Right lobe of liver (tissue), 6 donors: ENCODE measurements around the gene ARSD. TPM values are rescaled to one million over a fixed set of nuclear protein-coding genes. Genes with fewer than 3 reads are reported as not detected.
"Not testable (repeated sequence)": the region's sequence is repeated elsewhere in the genome, so short reads cannot be mapped to it uniquely, and the experiment has no call there.

Experiments used
- ATAC-seq, 4 donors: fragments of 200-7000 bp; cut with Tn5 transposase; one replicate each; pipeline ENCODE4 v1.9.1; 2020; ENCODE audit warnings: mild to moderate bottlenecking in 4 of 4, moderate library complexity in 4 of 4
- DNase-seq, 3 donors: peaks; one replicate each; pipeline ENCODE4 v3.0.0-alpha.2; 2020
- H3K27ac ChIP-seq, 3 donors: fragments of 200-600 bp; one replicate each; pipeline ENCODE4 v1.8.0; 2022
- H3K27me3 ChIP-seq, 2 donors: fragments of 200-600 bp; one replicate each; pipeline ENCODE4 v1.8.0; 2022
- H3K36me3 ChIP-seq, 4 donors: fragments of 200-600 bp; sonication (generic) in 1 of 4; one replicate each; pipeline versions ENCODE4 v1.5.1 to v1.8.0; 2017 to 2022; ENCODE audit warnings: control low read depth in 1 of 4
- H3K4me1 ChIP-seq, 4 donors: fragments of 200-600 bp; sonication (generic) in 1 of 4; one replicate each; pipeline versions ENCODE4 v1.5.1 to v1.8.0; 2017 to 2022; ENCODE audit warnings: control low read depth in 1 of 4
- H3K4me3 ChIP-seq, 3 donors: fragments of 200-600 bp; one replicate each; pipeline ENCODE4 v1.8.0; 2022
- H3K9me3 ChIP-seq, 4 donors: fragments of 200-600 bp; sonication (generic) in 1 of 4; one replicate each; pipeline versions ENCODE4 v1.5.1 to v1.8.0; 2017 to 2022; ENCODE audit warnings: control low read depth in 1 of 4
- POLR2A ChIP-seq: fragments of 450-650 bp; IDR thresholded peaks from one replicate; pipeline ENCODE4 v1.6.1; 2017; ENCODE audit warnings: antibody characterized with exemption, mild to moderate bottlenecking
- WGBS: methylation state at CpG from one replicate; pipeline ENCODE4 v1.1.6; 2018; ENCODE audit warnings: low coverage, low lambda C conversion rate; ENCODE audit not compliant: insufficient coverage; ENCODE audit errors: missing lambda C conversion rate; 5-methylcytosine and 5-hydroxymethylcytosine counted together
- intact Hi-C, 2 donors: fragments of 100-400 bp; cut with DNase I; formaldehyde crosslinking; loops; one replicate each; pipeline versions ENCODE4 v1.11.2 to v1.14.1; 2022
- total RNA-seq, 6 experiments: library from RNA; depleted of rRNA in 2 of 6; stranded (reverse); fragments of >200 nt in 2 of 6; fragmentation: NEBNext Ultra II Directional in 3 of 6; extraction: Animal tissue kit (Norgen Biotek cat#: 25700) in 3 of 6; gene quantifications; one replicate each; pipeline versions ENCODE4 v1.1.0 to v1.2.4, GENCODE V29; 2016 to 2023
- TF ChIP-seq, protein P1 (sequence below), 4 donors: fragments of 200-600 bp in 3 of 4; fragments of 450-650 bp in 1 of 4; IDR thresholded peaks; one replicate each; pipeline versions ENCODE4 v1.5.1 to v1.8.0; 2016 to 2022; ENCODE audit warnings: antibody characterized with exemption in 4 of 4, mild to moderate bottlenecking in 2 of 4
- donor health status: DM: no; HTN: yes; CAD: no.
- donor health status: DM: no; HTN: no; CAD: no.
- donor health status: DM: no; HTN: no; CAD: no.
- donor health status: DM: no; HTN: yes; CAD: no.
- donor health status: DM: no; HTN: yes; CAD: no.

The ARSD gene
- total RNA-seq, 6 experiments from 2014 or later, result 26.2 to 76.0 (median 34.2) TPM

DNA sequence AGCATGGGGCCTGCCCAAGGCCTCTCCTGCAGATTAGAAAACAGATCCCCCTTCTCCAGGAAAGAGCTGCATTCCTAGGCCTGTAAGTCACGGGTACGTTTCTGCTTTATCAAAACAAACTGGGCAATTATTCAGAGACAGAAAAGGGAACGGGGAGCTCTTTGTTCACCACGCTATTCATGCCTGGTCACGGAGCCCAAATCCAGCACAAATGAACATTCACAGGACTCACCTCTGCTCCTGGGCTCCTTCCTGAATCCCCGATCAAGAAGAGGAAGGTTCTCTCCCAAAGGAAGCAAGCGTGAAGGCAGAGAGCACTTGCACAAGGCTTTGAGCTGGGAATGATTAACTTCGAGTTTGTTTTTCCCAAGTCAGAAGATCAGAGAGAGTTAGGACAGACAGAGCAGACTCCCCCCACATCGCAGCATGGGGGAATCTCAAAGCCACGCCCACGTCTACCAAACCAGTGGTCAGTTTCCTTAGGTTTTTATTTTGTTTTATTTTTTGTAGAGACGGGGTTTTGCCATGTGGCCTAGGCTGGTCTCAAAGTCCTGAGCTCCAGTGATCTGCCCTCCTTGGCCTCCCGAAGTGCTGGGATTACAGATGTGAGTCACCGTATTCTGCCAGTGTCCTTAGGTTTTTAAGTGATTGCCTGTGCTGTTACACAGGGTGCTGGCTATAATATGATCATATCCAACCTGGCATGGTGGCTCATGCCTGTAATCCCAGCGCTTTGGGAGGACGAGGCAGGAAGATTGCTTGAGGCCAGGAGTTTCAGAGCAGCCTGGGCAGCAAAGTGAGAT, 35.1 kb upstream of the ARSD start:
- peak overlapping the region; percentile 43 to 89 (median 72) for H3K27ac ChIP-seq
- H3K4me1 ChIP-seq, result peaks cover 0 to 24% (median 6%) of the 10 kb centered on the region in 4 donors
- peak overlapping the region; percentile 18 to 56 (median 56) for H3K4me3 ChIP-seq
- 22% methylated on average over 11 of the region's 16 CpGs for WGBS
- H3K9me3 ChIP-seq, intact Hi-C loops, H3K27me3 ChIP-seq, H3K36me3 ChIP-seq: not testable (repeated sequence)
- ATAC-seq (peak; percentile 88 to 93 (median 91)), DNase-seq (peak in 1 of 3 donors; percentile 46)
- TF ChIP-seq POLR2A, result peak; percentile 31

DNA sequence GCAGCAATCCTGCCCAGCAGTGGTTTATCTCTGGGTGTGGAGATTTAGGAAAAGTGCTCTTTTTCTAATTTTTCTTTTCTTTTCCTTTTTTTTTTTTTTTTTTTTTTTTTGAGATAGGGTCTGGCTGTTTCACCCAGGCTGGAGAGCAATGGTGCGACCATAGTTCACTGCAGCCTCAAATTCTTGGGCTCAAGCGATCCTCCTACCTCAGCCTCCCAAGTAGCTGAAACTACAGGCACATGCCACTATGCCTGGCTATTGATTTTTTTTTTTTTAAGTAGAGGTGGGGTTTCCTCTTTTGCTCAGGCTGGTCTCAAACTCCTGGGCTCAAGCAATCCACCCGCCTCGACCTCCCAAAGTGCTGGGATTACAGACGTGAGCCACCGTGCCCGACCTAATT, 34.3 kb upstream of the ARSD start:
- H3K4me3 ChIP-seq, result peak overlapping the region; percentile 18 to 56 (median 56)
- peak overlapping the region in 2 of 3 donors; percentile 72 to 89 for H3K27ac ChIP-seq
- H3K27me3 ChIP-seq, intact Hi-C loops, H3K9me3 ChIP-seq, DNase-seq, H3K36me3 ChIP-seq: not testable (repeated sequence)
- 49% methylated on average over 7 of the region's 7 CpGs for WGBS
- ATAC-seq, result peak in 3 of 4 donors; percentile 9 to 24 (median 17)
- H3K4me1 ChIP-seq, result peaks cover 0 to 24% (median 6%) of the 10 kb centered on the region in 4 donors

DNA sequence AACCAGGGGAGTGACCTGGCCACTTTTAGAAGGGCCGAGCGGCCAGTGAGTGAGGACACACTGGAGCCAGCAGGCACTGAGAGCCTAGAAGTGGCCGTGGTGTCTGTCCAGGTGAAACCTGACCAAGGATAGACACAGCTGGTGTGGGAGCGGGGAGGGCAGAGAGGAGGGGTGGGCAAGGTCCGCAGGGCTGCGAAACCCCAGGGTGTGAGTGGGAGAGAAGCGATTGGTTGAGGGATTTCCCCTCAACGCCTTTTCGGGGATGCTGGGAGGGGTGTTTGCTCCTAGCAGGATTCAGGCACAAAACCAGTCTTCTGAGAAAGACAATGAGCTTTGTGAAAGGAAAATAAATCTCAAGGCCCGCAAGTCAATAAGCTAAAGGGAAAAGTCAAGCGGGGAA, 33.2 kb upstream of the ARSD start:
- H3K36me3 ChIP-seq, result peaks cover 0 to 15% (median 9%) of the 10 kb centered on the region in 4 donors
- intact Hi-C loops, result no loop called here
- no peaks in the 10 kb centered on the region for H3K9me3 ChIP-seq
- no peaks in the 10 kb centered on the region for H3K27me3 ChIP-seq
- ATAC-seq (peak; percentile 59 to 70 (median 66)), DNase-seq (peak; percentile 31 to 65 (median 62))
- H3K4me1 ChIP-seq, result peaks cover 0 to 24% (median 6%) of the 10 kb centered on the region in 4 donors
- peak overlapping the region in 2 of 3 donors; percentile 16 to 56 for H3K4me3 ChIP-seq
- TF ChIP-seq POLR2A, result no peak
- H3K27ac ChIP-seq, result peak overlapping the region in 1 of 3 donors; percentile 72
- WGBS, result 62% methylated on average over 11 of the region's 11 CpGs

DNA sequence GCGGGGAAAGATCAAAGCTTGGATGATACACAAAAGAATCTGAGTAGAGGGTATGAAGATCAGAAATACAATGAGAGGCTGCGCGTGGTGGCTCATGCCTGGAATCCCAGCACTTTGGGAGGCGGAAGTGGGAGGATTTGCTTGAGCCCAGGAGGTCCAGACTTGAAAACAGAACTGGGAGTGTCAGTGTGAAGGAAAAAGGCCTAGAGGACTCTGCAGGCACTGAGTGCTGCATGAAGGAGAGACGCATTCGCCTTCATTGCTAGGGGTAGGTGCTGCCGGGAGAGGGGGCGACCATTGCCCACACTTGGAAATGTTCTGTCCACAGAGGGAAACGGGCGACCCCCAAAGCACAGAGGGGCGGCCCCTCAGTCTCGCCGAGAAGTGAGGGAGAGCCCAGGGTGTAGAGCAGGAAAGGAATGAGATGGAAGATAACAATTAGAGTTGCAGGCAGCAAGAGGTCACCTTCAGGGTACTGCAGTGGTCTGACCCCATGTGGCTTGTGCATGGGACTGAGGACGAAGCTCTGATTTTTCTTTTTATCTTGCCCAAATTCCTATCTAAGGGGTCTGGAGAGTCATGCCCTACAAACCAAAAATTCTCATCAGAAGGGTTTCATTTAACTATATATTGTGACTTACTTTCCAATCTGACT, 31.8 kb upstream of the ARSD start:
- H3K36me3 ChIP-seq, result peaks cover 0 to 16% (median 10%) of the 10 kb centered on the region in 4 donors
- TF ChIP-seq, protein P1, sequence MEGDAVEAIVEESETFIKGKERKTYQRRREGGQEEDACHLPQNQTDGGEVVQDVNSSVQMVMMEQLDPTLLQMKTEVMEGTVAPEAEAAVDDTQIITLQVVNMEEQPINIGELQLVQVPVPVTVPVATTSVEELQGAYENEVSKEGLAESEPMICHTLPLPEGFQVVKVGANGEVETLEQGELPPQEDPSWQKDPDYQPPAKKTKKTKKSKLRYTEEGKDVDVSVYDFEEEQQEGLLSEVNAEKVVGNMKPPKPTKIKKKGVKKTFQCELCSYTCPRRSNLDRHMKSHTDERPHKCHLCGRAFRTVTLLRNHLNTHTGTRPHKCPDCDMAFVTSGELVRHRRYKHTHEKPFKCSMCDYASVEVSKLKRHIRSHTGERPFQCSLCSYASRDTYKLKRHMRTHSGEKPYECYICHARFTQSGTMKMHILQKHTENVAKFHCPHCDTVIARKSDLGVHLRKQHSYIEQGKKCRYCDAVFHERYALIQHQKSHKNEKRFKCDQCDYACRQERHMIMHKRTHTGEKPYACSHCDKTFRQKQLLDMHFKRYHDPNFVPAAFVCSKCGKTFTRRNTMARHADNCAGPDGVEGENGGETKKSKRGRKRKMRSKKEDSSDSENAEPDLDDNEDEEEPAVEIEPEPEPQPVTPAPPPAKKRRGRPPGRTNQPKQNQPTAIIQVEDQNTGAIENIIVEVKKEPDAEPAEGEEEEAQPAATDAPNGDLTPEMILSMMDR (IDR thresholded peaks at IDR 0.05), result no peak
- no peak for TF ChIP-seq POLR2A
- DNase-seq (no peak), ATAC-seq (no peak)
- peaks cover 0 to 24% (median 3%) of the 10 kb centered on the region in 4 donors for H3K4me1 ChIP-seq
- H3K4me3 ChIP-seq, result no peak overlapping the region
- intact Hi-C loops, result no loop called here
- WGBS, result 89% methylated on average over 13 of the region's 14 CpGs
- H3K27ac ChIP-seq, result no peak overlapping the region
- H3K9me3 ChIP-seq, result no peaks in the 10 kb centered on the region
- no peaks in the 10 kb centered on the region for H3K27me3 ChIP-seq

DNA sequence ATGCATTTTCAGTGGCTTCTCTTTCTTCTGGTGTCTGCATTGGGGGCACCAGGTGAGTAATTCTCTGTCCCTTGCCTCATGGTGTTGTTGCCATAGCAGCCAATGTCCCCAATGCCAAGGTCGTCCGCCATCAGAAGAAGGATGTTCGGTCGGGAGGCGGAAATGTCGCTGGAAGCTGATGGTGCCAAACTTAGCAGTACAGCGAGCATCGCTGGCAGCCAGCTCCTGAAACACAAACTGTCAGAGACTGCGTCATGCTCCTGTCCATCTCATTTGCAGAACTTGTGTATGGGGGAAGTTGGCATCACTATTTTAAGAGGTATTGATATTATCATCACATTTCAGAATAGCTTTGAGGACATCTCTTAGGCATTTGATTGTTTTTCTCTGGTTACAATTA, 29.1 kb upstream of the ARSD start:
- no peaks in the 10 kb centered on the region for H3K27me3 ChIP-seq
- H3K36me3 ChIP-seq, result peaks cover 0 to 37% (median 16%) of the 10 kb centered on the region in 4 donors
- DNase-seq, result no peak
- TF ChIP-seq, protein P1 (IDR thresholded peaks at IDR 0.05), result no peak
- TF ChIP-seq POLR2A, result no peak
- intact Hi-C loops, result no loop called here
- no peak for ATAC-seq
- no peak overlapping the region for H3K4me3 ChIP-seq
- H3K27ac ChIP-seq, result no peak overlapping the region
- peaks cover 0 to 17% (median 0%) of the 10 kb centered on the region in 4 donors for H3K4me1 ChIP-seq
- WGBS, result 63% methylated on average over 1 of the region's 9 CpGs
- H3K9me3 ChIP-seq, result no peaks in the 10 kb centered on the region
